ENCODE data around the gene GPR155. TPM values are rescaled to one million over a fixed set of nuclear protein-coding genes. Genes with fewer than 3 reads are reported as not detected.

Gene GPR155
- total and polyA plus RNA-seq, 9 of the 15 experiments (the other 6 are each of a cell fraction or from before 2014, with no cell fraction given): 0.04 to 0.40 (median 0.11) TPM; not detected in 1

DNA sequence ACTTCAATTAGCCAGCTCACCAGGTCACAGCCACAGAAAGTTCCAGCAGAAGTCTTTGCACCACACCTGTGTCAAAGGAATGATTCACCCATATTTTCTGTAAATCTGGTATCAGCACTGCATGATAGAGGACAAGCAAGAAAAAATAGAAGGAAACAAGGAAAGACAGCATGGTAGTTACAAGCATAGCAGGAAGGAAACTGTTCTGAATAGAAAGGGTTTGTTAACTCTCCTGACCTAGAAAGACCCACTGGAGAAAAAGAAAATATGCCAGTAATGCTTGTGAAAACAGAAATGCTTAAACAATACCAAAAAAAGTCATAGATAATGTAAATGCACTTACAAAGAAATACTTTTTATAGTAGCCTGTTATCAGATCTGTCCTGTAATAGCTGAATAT is 50.5 kb downstream of the GPR155 start (continued):
- TF ChIP-seq, protein P1, sequence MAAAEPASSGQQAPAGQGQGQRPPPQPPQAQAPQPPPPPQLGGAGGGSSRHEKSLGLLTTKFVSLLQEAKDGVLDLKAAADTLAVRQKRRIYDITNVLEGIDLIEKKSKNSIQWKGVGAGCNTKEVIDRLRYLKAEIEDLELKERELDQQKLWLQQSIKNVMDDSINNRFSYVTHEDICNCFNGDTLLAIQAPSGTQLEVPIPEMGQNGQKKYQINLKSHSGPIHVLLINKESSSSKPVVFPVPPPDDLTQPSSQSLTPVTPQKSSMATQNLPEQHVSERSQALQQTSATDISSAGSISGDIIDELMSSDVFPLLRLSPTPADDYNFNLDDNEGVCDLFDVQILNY (CRISPR knock-in tag; IDR thresholded peaks at IDR 0.05): no peak

DNA sequence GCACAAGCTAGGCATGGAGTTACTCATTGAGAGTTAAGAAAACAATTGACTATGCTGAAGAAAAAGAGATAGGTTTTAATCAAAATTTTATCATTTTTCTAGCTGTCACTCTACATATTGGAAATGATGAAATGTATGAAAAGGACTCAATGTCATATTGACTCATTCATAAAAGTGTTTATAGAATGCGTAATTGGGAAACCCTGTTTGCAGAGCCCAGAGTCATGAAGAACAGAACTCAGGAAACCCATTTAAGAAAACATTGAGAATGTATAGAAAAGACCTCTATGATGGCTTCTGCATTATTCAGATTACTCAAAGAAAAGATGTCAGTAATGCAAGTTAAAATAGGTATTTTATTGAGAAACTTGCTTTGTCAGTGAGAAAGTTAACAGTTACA is 54.9 kb downstream of the GPR155 start:
- no peak overlapping the region for H3K4me2 ChIP-seq (ENCODE audit: insufficient read depth, low read length)
- WGBS (ENCODE audit: insufficient coverage, low coverage, missing lambda C conversion rate): 85% methylated on average over 1 of the region's 1 CpG
- no peaks in the 10 kb centered on the region for H4K20me1 ChIP-seq (replicated peaks; ENCODE audit: control insufficient read depth, insufficient read depth, low read length)
- H3K4me1 ChIP-seq (replicated peaks in 1 of 2; ENCODE audit: control insufficient read depth in 2 of 2, insufficient read depth in 2 of 2, low read length in 2 of 2): no peaks in the 10 kb centered on the region
- ATAC-seq (no peak), DNase-seq (ENCODE audit: extremely low read depth in 1 of 4, low spot score in 3 of 4) (no peak), FAIRE-seq (no peak)
- H3K27me3 ChIP-seq (ENCODE audit: control insufficient read depth in 2 of 2, insufficient read depth in 2 of 2, low read length in 2 of 2): no peaks in the 10 kb centered on the region
- H3K36me3 ChIP-seq (ENCODE audit: control insufficient read depth, insufficient read depth, low read length): no peaks in the 10 kb centered on the region
- no peaks in the 10 kb centered on the region for H3K9me3 ChIP-seq (replicated peaks; ENCODE audit: control insufficient read depth, insufficient read depth, low read depth, low read length)
- no peak overlapping the region for H2AFZ ChIP-seq (ENCODE audit: low read depth, low read length)
- no peak overlapping the region for H3K27ac ChIP-seq (ENCODE audit: extremely low read depth, low read depth, low read length)
- CTCF ChIA-PET (ENCODE audit: low intra/inter-chr PET ratio): no interaction called here
- no TSS peak for BruUV-seq (replicated peaks)
- in situ Hi-C loops (cut with MboI): no loop called here
- intact Hi-C loops (cut with micrococcal nuclease): no loop called here
- no peak overlapping the region for H3K9ac ChIP-seq (ENCODE audit: insufficient read depth in 1 of 2, low read depth in 2 of 2, low read length in 2 of 2)
- TF ChIP-seq, protein P2, sequence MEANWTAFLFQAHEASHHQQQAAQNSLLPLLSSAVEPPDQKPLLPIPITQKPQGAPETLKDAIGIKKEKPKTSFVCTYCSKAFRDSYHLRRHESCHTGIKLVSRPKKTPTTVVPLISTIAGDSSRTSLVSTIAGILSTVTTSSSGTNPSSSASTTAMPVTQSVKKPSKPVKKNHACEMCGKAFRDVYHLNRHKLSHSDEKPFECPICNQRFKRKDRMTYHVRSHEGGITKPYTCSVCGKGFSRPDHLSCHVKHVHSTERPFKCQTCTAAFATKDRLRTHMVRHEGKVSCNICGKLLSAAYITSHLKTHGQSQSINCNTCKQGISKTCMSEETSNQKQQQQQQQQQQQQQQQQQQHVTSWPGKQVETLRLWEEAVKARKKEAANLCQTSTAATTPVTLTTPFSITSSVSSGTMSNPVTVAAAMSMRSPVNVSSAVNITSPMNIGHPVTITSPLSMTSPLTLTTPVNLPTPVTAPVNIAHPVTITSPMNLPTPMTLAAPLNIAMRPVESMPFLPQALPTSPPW (CRISPR knock-in tag; IDR thresholded peaks at IDR 0.05): no peak
- TF ChIP-seq CREM (IDR thresholded peaks at IDR 0.05; ENCODE audit: low read depth) (no peak), STAT5A (IDR thresholded peaks at IDR 0.05; ENCODE audit: borderline replicate concordance, low read length) (no peak)
- TF ChIP-seq, protein P3, sequence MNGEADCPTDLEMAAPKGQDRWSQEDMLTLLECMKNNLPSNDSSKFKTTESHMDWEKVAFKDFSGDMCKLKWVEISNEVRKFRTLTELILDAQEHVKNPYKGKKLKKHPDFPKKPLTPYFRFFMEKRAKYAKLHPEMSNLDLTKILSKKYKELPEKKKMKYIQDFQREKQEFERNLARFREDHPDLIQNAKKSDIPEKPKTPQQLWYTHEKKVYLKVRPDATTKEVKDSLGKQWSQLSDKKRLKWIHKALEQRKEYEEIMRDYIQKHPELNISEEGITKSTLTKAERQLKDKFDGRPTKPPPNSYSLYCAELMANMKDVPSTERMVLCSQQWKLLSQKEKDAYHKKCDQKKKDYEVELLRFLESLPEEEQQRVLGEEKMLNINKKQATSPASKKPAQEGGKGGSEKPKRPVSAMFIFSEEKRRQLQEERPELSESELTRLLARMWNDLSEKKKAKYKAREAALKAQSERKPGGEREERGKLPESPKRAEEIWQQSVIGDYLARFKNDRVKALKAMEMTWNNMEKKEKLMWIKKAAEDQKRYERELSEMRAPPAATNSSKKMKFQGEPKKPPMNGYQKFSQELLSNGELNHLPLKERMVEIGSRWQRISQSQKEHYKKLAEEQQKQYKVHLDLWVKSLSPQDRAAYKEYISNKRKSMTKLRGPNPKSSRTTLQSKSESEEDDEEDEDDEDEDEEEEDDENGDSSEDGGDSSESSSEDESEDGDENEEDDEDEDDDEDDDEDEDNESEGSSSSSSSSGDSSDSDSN (IDR thresholded peaks at IDR 0.05; ENCODE audit: borderline replicate concordance in 1 of 2, low read depth in 2 of 2, low read length in 2 of 2): no peak
- H3K79me2 ChIP-seq (ENCODE audit: control insufficient read depth, insufficient read depth, low read length): no peaks in the 10 kb centered on the region
- no peak overlapping the region for H3K4me3 ChIP-seq
- POLR2A ChIA-PET: no interaction called here
- no peaks in the 10 kb centered on the region for H3K9me1 ChIP-seq (ENCODE audit: control insufficient read depth, insufficient read depth, low read length)

All from K562 (cell line).